ENCODE measurements around the gene ATP11C. TPM values are rescaled to one million over a fixed set of nuclear protein-coding genes. Genes with fewer than 3 reads are reported as not detected.
A peak's percentile ranks its signal among the peaks of the same experiment; 100 is the strongest.

Gene ATP11C
- polyA plus RNA-seq, 3 donors = 1.6 to 6.7 (median 2.5) TPM

GRCh38 chrX:139751053-139751452 lies 181.8 kb downstream of the ATP11C start:
- intact Hi-C loops (cut with micrococcal nuclease) = no loop called here
- Mint-ChIP-seq H3K36me3 (peaks cover 25 to 43% of the 10 kb centered on the region in 2 donors), H3K9me3 (peaks cover 10 to 20% (median 12%) of the 10 kb centered on the region in 7 donors), H3K27me3 (ENCODE audit: low read depth in 3 of 3) (no peaks in the 10 kb centered on the region), H3K4me3 (no peak overlapping the region), H3K27ac (peak overlapping the region in 1 of 7 donors; percentile 33), H3K4me1 (peaks cover 7% of the 10 kb centered on the region)
- DNase-seq = no peak
- Histone ChIP-seq H3K79me2 (ENCODE audit: insufficient read depth, low read length) (no peaks in the 10 kb centered on the region), H3K27me3 (ENCODE audit: control insufficient read depth in 2 of 2, insufficient read depth in 2 of 2, low read length in 2 of 2) (no peaks in the 10 kb centered on the region), H3K27ac (ENCODE audit: low read depth in 1 of 2, low read length in 2 of 2) (no peak overlapping the region), H3K36me3 (replicated peaks in 1 of 2; ENCODE audit: control insufficient read depth in 1 of 2, insufficient read depth in 2 of 2, low read length in 2 of 2) (peaks cover 3 to 36% of the 10 kb centered on the region in 2 donors), H3K4me1 (ENCODE audit: control insufficient read depth in 1 of 2, insufficient read depth in 2 of 2, low read length in 2 of 2) (no peaks in the 10 kb centered on the region), H3K9me3 (replicated peaks in 1 of 2; ENCODE audit: control insufficient read depth in 1 of 2, insufficient read depth in 1 of 2, low read length in 2 of 2) (peaks cover 0 to 18% of the 10 kb centered on the region in 2 donors), H3K4me3 (replicated peaks in 1 of 3; ENCODE audit: low read depth in 2 of 3, low read length in 3 of 3) (no peak overlapping the region), H3K4me2 (replicated peaks; ENCODE audit: extremely low read depth, low read length, poor library complexity, severe bottlenecking) (no peak overlapping the region), H4K20me1 (ENCODE audit: insufficient read depth, low read length) (no peaks in the 10 kb centered on the region), H2AFZ (ENCODE audit: insufficient read depth, low read depth, low read length, poor library complexity, severe bottlenecking) (no peak overlapping the region), H3K9ac (ENCODE audit: insufficient read depth, low read length, poor library complexity, severe bottlenecking) (no peak overlapping the region)
- TF ChIP-seq CTCF (IDR thresholded peaks at IDR 0.05) = no peak
- WGBS (ENCODE audit: insufficient coverage) = no CpG with 5 or more reads among the region's 3 CpGs

- no peak for TF ChIP-seq CTCF (IDR thresholded peaks at IDR 0.05)
- H3K4me1 Mint-ChIP-seq = peaks cover 7% of the 10 kb centered on the region
- H3K27me3 Mint-ChIP-seq (ENCODE audit: low read depth in 3 of 3) = no peaks in the 10 kb centered on the region
- intact Hi-C loops (cut with micrococcal nuclease) = no loop called here
- Histone ChIP-seq H3K79me2 (ENCODE audit: insufficient read depth, low read length) (no peaks in the 10 kb centered on the region), H2AFZ (ENCODE audit: insufficient read depth, low read depth, low read length, poor library complexity, severe bottlenecking) (no peak overlapping the region), H3K27ac (ENCODE audit: low read depth in 1 of 2, low read length in 2 of 2) (no peak overlapping the region), H3K9me3 (replicated peaks in 1 of 2; ENCODE audit: control insufficient read depth in 1 of 2, insufficient read depth in 1 of 2, low read length in 2 of 2) (peaks cover 0 to 18% of the 10 kb centered on the region in 2 donors), H3K4me1 (ENCODE audit: control insufficient read depth in 1 of 2, insufficient read depth in 2 of 2, low read length in 2 of 2) (no peaks in the 10 kb centered on the region), H4K20me1 (ENCODE audit: insufficient read depth, low read length) (no peaks in the 10 kb centered on the region), H3K36me3 (replicated peaks in 1 of 2; ENCODE audit: control insufficient read depth in 1 of 2, insufficient read depth in 2 of 2, low read length in 2 of 2) (peaks cover 5 to 34% of the 10 kb centered on the region in 2 donors), H3K27me3 (ENCODE audit: control insufficient read depth in 2 of 2, insufficient read depth in 2 of 2, low read length in 2 of 2) (no peaks in the 10 kb centered on the region), H3K4me2 (replicated peaks; ENCODE audit: extremely low read depth, low read length, poor library complexity, severe bottlenecking) (no peak overlapping the region), H3K9ac (ENCODE audit: insufficient read depth, low read length, poor library complexity, severe bottlenecking) (no peak overlapping the region), H3K4me3 (replicated peaks in 1 of 3; ENCODE audit: low read depth in 2 of 3, low read length in 3 of 3) (no peak overlapping the region)
- no peak overlapping the region for H3K4me3 Mint-ChIP-seq
- peak overlapping the region in 1 of 7 donors; percentile 70 for H3K27ac Mint-ChIP-seq
- peaks cover 24 to 39% of the 10 kb centered on the region in 2 donors for H3K36me3 Mint-ChIP-seq
- no peak for DNase-seq
- H3K9me3 Mint-ChIP-seq = peaks cover 9 to 20% (median 12%) of the 10 kb centered on the region in 7 donors
Measured at GRCh38 chrX:139750390-139750789, 182.5 kb downstream of the ATP11C start.
